Prostate gland (tissue), 2 donors: ENCODE results near the gene ZKSCAN8.

Experiments
- POLR2A ChIP-seq: fragments of 450-650 bp; IDR thresholded peaks from one replicate; pipeline ENCODE4 v1.6.1; 2016; ENCODE audit warnings: antibody characterized with exemption, mild to moderate bottlenecking
- POLR2AphosphoS5 ChIP-seq: sonication (generic); formaldehyde crosslinking; IDR thresholded peaks from one replicate; pipeline ENCODE4 v1.6.1; 2017; ENCODE audit warnings: antibody characterized with exemption
- TF ChIP-seq, protein P1 (sequence below), 4 experiments: fragments of 200-600 bp in 2 of 4; fragments of 450-650 bp in 2 of 4; sonication (generic) in 2 of 4; IDR thresholded peaks; 1 replicate in 3 of 4; 2 replicates in 1 of 4; pipeline ENCODE4 v1.5.1; 2016 to 2019; ENCODE audit warnings: antibody characterized with exemption in 4 of 4, mild to moderate bottlenecking in 2 of 4, moderate library complexity in 2 of 4

DNA sequence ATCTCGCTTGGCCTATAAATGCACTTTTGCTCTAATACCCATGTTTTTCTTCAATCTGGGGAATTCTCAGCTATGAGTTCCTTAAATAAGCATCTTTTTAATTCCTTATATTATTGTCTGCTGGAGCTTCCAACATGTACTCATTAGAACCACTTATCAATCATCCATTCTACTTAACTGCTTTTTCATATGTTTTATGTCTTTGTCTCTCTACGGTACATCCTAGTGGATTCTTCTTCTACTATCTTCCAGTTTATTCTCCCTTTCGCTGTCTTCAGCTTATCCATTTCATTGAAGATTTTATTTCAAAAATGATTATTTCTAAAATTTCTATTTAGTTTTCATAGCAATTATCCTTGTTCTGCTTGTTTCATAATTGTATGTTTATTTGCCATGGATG lies 29.7 kb upstream of the ZKSCAN8 start:
- no peak for TF ChIP-seq POLR2AphosphoS5
- TF ChIP-seq, protein P1, sequence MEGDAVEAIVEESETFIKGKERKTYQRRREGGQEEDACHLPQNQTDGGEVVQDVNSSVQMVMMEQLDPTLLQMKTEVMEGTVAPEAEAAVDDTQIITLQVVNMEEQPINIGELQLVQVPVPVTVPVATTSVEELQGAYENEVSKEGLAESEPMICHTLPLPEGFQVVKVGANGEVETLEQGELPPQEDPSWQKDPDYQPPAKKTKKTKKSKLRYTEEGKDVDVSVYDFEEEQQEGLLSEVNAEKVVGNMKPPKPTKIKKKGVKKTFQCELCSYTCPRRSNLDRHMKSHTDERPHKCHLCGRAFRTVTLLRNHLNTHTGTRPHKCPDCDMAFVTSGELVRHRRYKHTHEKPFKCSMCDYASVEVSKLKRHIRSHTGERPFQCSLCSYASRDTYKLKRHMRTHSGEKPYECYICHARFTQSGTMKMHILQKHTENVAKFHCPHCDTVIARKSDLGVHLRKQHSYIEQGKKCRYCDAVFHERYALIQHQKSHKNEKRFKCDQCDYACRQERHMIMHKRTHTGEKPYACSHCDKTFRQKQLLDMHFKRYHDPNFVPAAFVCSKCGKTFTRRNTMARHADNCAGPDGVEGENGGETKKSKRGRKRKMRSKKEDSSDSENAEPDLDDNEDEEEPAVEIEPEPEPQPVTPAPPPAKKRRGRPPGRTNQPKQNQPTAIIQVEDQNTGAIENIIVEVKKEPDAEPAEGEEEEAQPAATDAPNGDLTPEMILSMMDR (IDR thresholded peaks at IDR 0.05), result no peak
- TF ChIP-seq POLR2A, result no peak
